HepG2 (cell line): ENCODE results near the gene ALDH4A1. TPM values are rescaled to one million over a fixed set of nuclear protein-coding genes. Genes with fewer than 3 reads are reported as not detected.
A peak's percentile ranks its signal among the peaks of the same experiment; 100 is the strongest.

ENCODE experiments used
- ARNTL ChIP-seq: sonication (generic); formaldehyde crosslinking; IDR thresholded peaks from 2 replicates; pipeline ENCODE4 v1.4.0; 2020; ENCODE audit warnings: mild to moderate bottlenecking, missing genetic modification reagents
- CREM ChIP-seq, 2 experiments: sonication (generic) in 1 of 2; formaldehyde crosslinking in 1 of 2; IDR thresholded peaks; 2 replicates each; pipeline versions ENCODE4 v1.4.0 to v1.6.1; 2016 to 2020; ENCODE audit warnings: antibody characterized with exemption in 1 of 2, mild to moderate bottlenecking in 1 of 2, missing genetic modification reagents in 1 of 2
- DZIP1 ChIP-seq: sonication (generic); formaldehyde crosslinking; IDR thresholded peaks from 2 replicates; pipeline ENCODE4 v1.5.0; 2020; ENCODE audit warnings: mild to moderate bottlenecking, missing genetic modification reagents
- GABPB1 ChIP-seq: IDR thresholded peaks from 2 replicates; pipeline ENCODE4 v1.6.1; 2016; ENCODE audit warnings: mild to moderate bottlenecking, missing genetic modification reagents, moderate library complexity, missing compliant biosample characterization
- HMGXB4 ChIP-seq, 2 experiments: sonication (generic) in 1 of 2; formaldehyde crosslinking in 1 of 2; IDR thresholded peaks; 2 replicates each; pipeline versions ENCODE4 v1.4.0 to v1.6.1; 2018 to 2020; ENCODE audit warnings: missing genetic modification reagents in 2 of 2, borderline replicate concordance in 1 of 2, low read depth in 1 of 2, mild to moderate bottlenecking in 1 of 2, missing biosample characterization in 1 of 2
- TARDBP ChIP-seq: sonication (generic); formaldehyde crosslinking; IDR thresholded peaks from 2 replicates; pipeline ENCODE4 v1.8.0; 2022; ENCODE audit warnings: mild to moderate bottlenecking, missing genetic modification reagents
- polyA plus RNA-seq, 8 experiments: library from polyadenylated mRNA; depleted of rRNA in 3 of 8; stranded (reverse) in 7 of 8; unstranded in 1 of 8; fragments of >200 nt; fragmentation: Illumina TruSeq in 4 of 8; extraction: Trizol in 4 of 8; gene quantifications; 2 replicates each; pipeline versions ENCODE4 v1.2.1 to v1.2.3, GENCODE V29; 2011 to 2016; ENCODE audit warnings: low read depth in 4 of 8, missing spikeins in 1 of 8, mixed read lengths in 1 of 8; ENCODE audit not compliant: insufficient read depth in 1 of 8
- total RNA-seq, 5 experiments: library from RNA; depleted of rRNA; stranded (reverse); fragments of >200 nt; fragmentation: Illumina TruSeq; extraction: Trizol; gene quantifications; 2 replicates each; pipeline ENCODE4 v1.2.3, GENCODE V29; 2016; ENCODE audit warnings: low read depth in 1 of 5

ALDH4A1 gene
- total and polyA plus RNA-seq, 2 of the 13 experiments (the other 11 are each of a cell fraction or from before 2014, with no cell fraction given): 76.4 to 240 TPM

- TF ChIP-seq HMGXB4 (CRISPR knock-in tag; IDR thresholded peaks at IDR 0.05; ENCODE audit: borderline replicate concordance in 1 of 2, low read depth in 1 of 2) (peak in 1 of 2 experiments; percentile 24; a peak in 1 of 4 replicates), CREM (IDR thresholded peaks at IDR 0.05) (peak; percentile 81), CREM (CRISPR knock-in tag; IDR thresholded peaks at IDR 0.05) (no peak), GABPB1 (peak; percentile 53; the same call in 1 of the 2 replicates), DZIP1 (CRISPR knock-in tag) (no peak), TARDBP (CRISPR knock-in tag) (peak; percentile 90), ARNTL (peak; percentile 91)
These were observed 2.0 kb downstream of the ALDH4A1 start (continued) for GRCh38 chr1:18900303-18900841.
